ENCODE measurements around the gene CFAP251.

- TF ChIP-seq CTCF (IDR thresholded peaks at IDR 0.05) = no peak
- no peak for TF ChIP-seq EP300 (IDR thresholded peaks at IDR 0.05)
- no peak for TF ChIP-seq POLR2AphosphoS5 (IDR thresholded peaks at IDR 0.05)
Measured at GRCh38 chr12:121939186-121939585, 20.8 kb downstream of the CFAP251 start.

Data from stomach (tissue), 4 donors.